Sigmoid colon (tissue), 4 donors: ENCODE measurements around the gene TOP1.
"Not testable (repeated sequence)": the region's sequence is repeated elsewhere in the genome, so short reads cannot be mapped to it uniquely, and the experiment has no call there.

Source experiments
- CTCF ChIP-seq, 4 experiments: fragments of 450-650 bp in 3 of 4; fragments of 200-600 bp in 1 of 4; IDR thresholded peaks; one replicate each; pipeline ENCODE4 v1.5.1; 2016 to 2019; ENCODE audit warnings: antibody characterized with exemption in 4 of 4, mild to moderate bottlenecking in 3 of 4, moderate library complexity in 2 of 4
- EP300 ChIP-seq, 4 donors: sonication (generic); formaldehyde crosslinking; IDR thresholded peaks; one replicate each; pipeline ENCODE4 v1.6.1; 2017; ENCODE audit warnings: antibody characterized with exemption in 4 of 4
- POLR2A ChIP-seq, 2 donors: fragments of 450-650 bp; IDR thresholded peaks; one replicate each; pipeline ENCODE4 v1.6.1; 2016; ENCODE audit warnings: antibody characterized with exemption in 2 of 2, mild to moderate bottlenecking in 2 of 2, moderate library complexity in 2 of 2
- POLR2AphosphoS5 ChIP-seq, 4 donors: sonication (generic); formaldehyde crosslinking; IDR thresholded peaks; one replicate each; pipeline ENCODE4 v1.6.1; 2017; ENCODE audit warnings: antibody characterized with exemption in 4 of 4

- not testable (repeated sequence) for TF ChIP-seq POLR2A, CTCF, POLR2AphosphoS5, EP300 (IDR thresholded peaks at IDR 0.05)
These were observed 89.5 kb downstream of the TOP1 start for GRCh38 chr20:41118159-41118558.
